GM19467 (cell line): ENCODE measurements around the gene TOR1AIP2.
"Not testable (repeated sequence)": the region's sequence is repeated elsewhere in the genome, so short reads cannot be mapped to it uniquely, and the experiment has no call there.

ENCODE experiments used
- ATAC-seq: cut with Tn5 transposase; IDR thresholded peaks from one replicate; pipeline ENCODE4 v1.9.1; 2021; ENCODE audit warnings: mild to moderate bottlenecking, moderate library complexity; ENCODE audit not compliant: unreplicated experiment

TOR1AIP2 gene

GRCh38 chr1:179876300-179876715, 1.3 kb downstream of the TOR1AIP2 start:
- ATAC-seq, result no peak

- ATAC-seq, result no peak
Measured at GRCh38 chr1:179875596-179876299, 1.9 kb downstream of the TOR1AIP2 start.

DNA sequence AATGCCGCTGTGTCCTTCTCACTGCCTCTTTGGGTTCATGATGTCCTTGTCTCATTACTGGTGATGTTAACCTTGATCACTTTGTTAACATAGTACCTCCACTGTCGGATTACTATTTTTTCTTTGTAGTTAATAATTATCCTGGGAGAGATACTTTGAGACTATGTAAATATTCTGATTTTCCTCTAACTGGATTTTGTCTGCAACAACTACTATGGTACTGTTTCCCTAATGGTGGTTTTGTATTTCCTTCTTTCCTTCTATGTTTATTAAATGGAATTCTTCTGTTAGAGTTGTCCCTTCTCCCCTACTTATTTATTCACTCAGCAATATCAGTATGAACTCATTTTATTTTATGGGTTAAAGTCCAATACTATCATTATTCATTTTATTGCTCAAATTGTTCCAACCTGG, 4.2 kb downstream of the TOR1AIP2 start:
- no peak for ATAC-seq

DNA sequence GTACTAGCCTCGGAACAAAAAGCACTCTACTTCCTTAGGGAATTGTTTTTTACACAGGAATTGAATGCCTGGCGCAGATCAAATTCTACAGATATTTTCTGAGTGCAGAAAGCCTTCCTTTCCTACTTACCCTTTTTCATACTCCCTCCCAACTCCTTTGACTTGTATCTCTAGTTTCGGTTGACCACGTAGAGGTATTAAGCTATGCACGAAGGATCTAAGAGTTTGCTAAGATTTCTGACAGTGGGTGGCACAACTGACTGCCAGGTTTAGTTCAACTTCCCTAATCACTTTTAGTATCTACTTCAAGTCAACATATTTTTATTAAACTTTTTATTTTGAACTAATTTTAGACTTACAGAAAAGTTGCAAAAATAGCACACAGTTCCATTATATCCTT, 5.0 kb downstream of the TOR1AIP2 start:
- no peak for ATAC-seq

DNA sequence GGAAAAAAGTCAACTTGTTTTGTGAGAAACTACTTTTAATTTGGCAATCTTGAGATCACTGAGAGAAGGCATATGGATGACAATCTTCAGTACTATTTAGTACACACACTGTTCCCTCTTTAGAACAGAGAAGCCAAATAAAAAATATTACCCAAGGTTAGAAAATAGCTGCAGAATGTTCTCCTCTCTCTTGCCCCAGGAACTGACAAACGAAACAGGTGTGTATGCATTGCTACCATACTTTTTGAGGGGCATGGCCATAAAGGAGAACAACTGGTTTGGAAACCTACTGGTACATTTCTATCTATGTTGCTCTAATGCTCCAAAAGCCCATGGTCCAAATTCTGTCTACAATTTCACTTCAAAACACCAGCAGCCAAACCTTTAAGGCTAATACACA, 5.7 kb downstream of the TOR1AIP2 start:
- ATAC-seq, result no peak

- no peak for ATAC-seq
Measured at GRCh38 chr1:179870870-179871269, 6.7 kb downstream of the TOR1AIP2 start.

- ATAC-seq, result no peak
Measured at GRCh38 chr1:179867493-179868330, 9.9 kb downstream of the TOR1AIP2 start.

GRCh38 chr1:179866616-179867015, 11.0 kb downstream of the TOR1AIP2 start:
- no peak for ATAC-seq

DNA sequence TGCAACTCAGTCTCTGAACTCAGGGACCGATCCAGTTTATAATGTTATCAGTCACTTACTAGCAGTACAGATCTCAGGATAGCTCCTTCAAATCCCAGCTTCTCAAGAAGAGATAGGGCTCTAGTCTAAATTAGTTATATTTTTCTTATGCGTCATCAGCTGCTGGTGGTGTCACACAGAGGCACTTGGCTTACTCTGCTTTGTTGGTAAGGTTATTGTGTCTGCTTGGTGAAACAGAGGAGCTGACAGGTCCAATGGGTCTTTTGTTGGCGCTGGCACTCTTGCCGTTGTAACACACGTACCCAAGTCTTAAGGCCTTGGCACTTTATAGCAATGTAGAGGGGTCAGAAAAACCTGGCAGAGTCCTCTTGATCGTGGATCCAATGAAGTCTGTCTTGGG, 12.2 kb downstream of the TOR1AIP2 start:
- ATAC-seq, result no peak

- no peak for ATAC-seq
Measured at GRCh38 chr1:179860652-179861051, 17.0 kb downstream of the TOR1AIP2 start.

GRCh38 chr1:179857009-179857408, 20.6 kb downstream of the TOR1AIP2 start:
- ATAC-seq, result no peak

- no peak for ATAC-seq
Measured at GRCh38 chr1:179856296-179856695, 21.3 kb downstream of the TOR1AIP2 start.

DNA sequence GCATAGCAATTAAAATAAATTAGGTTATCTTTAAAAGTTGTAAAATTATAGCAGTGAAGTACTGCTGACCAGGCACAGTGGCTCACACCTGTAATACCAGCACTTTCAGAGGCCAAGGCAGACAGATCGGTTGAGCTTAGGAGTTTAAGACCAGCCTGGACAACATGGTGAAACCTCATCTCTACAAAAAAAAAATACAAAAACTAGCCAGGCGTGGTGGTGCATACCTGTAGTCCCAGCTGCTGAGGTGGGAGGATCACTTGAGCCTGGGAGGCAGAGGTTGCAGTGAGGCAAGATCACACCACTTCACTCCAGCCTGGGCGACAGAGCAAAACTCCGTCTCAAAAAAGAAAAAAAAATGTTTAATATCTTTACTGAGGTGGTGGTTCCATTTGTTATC, 21.8 kb downstream of the TOR1AIP2 start:
- ATAC-seq, result not testable (repeated sequence)

GRCh38 chr1:179853102-179853501, 24.5 kb downstream of the TOR1AIP2 start:
- ATAC-seq, result no peak

- no peak for ATAC-seq
Measured at GRCh38 chr1:179848233-179848632, 29.4 kb downstream of the TOR1AIP2 start.

- no peak for ATAC-seq
Measured at GRCh38 chr1:179840107-179840506, 37.5 kb downstream of the TOR1AIP2 start.

- ATAC-seq, result not testable (repeated sequence)
Measured at GRCh38 chr1:179836686-179837445, 40.7 kb downstream of the TOR1AIP2 start.

DNA sequence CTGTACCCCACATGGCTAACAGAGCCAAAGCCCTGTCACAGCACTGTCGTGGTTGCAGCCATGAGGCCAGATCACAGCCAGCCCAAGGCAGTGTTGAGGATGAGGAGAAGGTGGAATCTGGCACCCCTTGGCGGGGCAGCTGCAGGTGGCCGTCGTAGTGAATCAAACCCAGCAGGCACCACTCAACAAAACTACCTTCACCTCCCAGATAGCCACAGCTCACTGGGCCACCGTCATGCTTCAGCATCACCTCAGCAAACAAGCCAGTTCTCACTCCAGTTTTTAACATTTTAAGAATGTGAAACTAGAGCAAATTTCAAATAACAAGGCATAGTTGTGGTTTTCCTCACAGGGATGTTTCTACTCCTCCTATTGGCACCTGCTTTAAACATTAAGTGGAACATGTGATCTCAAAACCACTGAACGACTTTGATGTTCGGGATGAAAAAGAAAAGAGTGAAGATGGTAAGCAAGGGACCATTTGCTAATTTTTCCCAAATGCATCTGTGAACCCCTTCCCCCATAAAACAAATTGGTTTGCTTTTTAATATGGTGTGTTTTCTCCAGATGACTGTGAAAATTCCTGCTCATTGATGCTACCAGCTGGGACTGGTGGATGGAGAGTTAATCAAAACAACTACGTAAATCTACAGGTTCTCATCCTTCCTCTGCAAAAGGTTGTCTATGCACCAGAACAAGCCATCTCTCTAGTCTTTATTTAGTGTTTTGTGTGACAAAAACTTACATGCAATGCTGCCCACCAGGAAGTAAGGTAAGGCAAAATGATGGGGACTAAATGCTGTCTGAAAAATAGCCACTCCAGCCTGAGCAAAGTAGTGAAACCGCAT, 45.5 kb downstream of the TOR1AIP2 start:
- no peak for ATAC-seq

- ATAC-seq, result no peak
Measured at GRCh38 chr1:179831225-179831624, 46.4 kb downstream of the TOR1AIP2 start.

GRCh38 chr1:179828554-179829110, 49.0 kb downstream of the TOR1AIP2 start:
- ATAC-seq, result no peak
